ENCODE data around the gene NR4A1.

NR4A1 gene

GRCh38 chr12:52050758-52051541 lies at the start of gene NR4A1:
Gene NR4A1, plus strand, starts transcription at chr12:52051442. Its CDS starts 2,887 bp downstream, at chr12:52054329.
- H3K4me3 Mint-ChIP-seq, result peak within 1 kb of the TSS; percentile 96
- peak; percentile 97 for DNase-seq (ENCODE audit: low spot score in 2 of 2)
- ATAC-seq, result peak; percentile 88
- peaks cover 57% of the 10 kb centered on the region for H3K4me1 Mint-ChIP-seq
- H3K9me3 Mint-ChIP-seq, result no peaks in the 10 kb centered on the region
- H3K36me3 Mint-ChIP-seq, result peaks cover 63% of the 10 kb centered on the region
- H3K27ac Mint-ChIP-seq, result peak within 1 kb of the TSS; percentile 96

GRCh38 chr12:52003016-52003550 lies 48.2 kb upstream of the NR4A1 start:
- H3K4me1 Mint-ChIP-seq, result peaks cover 18% of the 10 kb centered on the region
- no peak overlapping the region for H3K27ac Mint-ChIP-seq
- peaks cover 15% of the 10 kb centered on the region for H3K36me3 Mint-ChIP-seq
- H3K9me3 Mint-ChIP-seq, result no peaks in the 10 kb centered on the region
- H3K4me3 Mint-ChIP-seq, result no peak overlapping the region
- DNase-seq (ENCODE audit: low spot score in 2 of 2) (no peak), ATAC-seq (no peak)

- H3K36me3 Mint-ChIP-seq, result peaks cover 20% of the 10 kb centered on the region
- ATAC-seq, result no peak
Observed at GRCh38 chr12:52003591-52003990, 47.7 kb upstream of the NR4A1 start.

GRCh38 chr12:52004042-52004648 lies 47.1 kb upstream of the NR4A1 start:
- Mint-ChIP-seq H3K27ac (no peak overlapping the region), H3K4me3 (no peak overlapping the region), H3K4me1 (peaks cover 28% of the 10 kb centered on the region), H3K36me3 (peaks cover 20% of the 10 kb centered on the region), H3K9me3 (no peaks in the 10 kb centered on the region)
- DNase-seq (ENCODE audit: low spot score in 2 of 2), result no peak
- no peak for ATAC-seq

More at GRCh38 chr12:52003591-52003990, 47.7 kb upstream of the NR4A1 start:
- no peak for DNase-seq (ENCODE audit: low spot score in 2 of 2)
- Mint-ChIP-seq H3K4me3 (no peak overlapping the region), H3K4me1 (peaks cover 23% of the 10 kb centered on the region), H3K9me3 (no peaks in the 10 kb centered on the region), H3K27ac (no peak overlapping the region)

- Mint-ChIP-seq H3K4me3 (peak overlapping the region; percentile 83), H3K36me3 (peaks cover 20% of the 10 kb centered on the region), H3K4me1 (peaks cover 32% of the 10 kb centered on the region), H3K27ac (no peak overlapping the region), H3K9me3 (no peaks in the 10 kb centered on the region)
- DNase-seq (ENCODE audit: low spot score in 2 of 2), result no peak
- no peak for ATAC-seq
Observed at GRCh38 chr12:52005218-52005902, 45.9 kb upstream of the NR4A1 start.

GRCh38 chr12:52005903-52006703 lies 45.1 kb upstream of the NR4A1 start:
- peaks cover 32% of the 10 kb centered on the region for H3K4me1 Mint-ChIP-seq
- DNase-seq (ENCODE audit: low spot score in 2 of 2), result no peak
- H3K27ac Mint-ChIP-seq, result no peak overlapping the region
- peak overlapping the region; percentile 83 for H3K4me3 Mint-ChIP-seq
- no peaks in the 10 kb centered on the region for H3K9me3 Mint-ChIP-seq
- ATAC-seq, result peak; percentile 3
- peaks cover 27% of the 10 kb centered on the region for H3K36me3 Mint-ChIP-seq

GRCh38 chr12:52006726-52007157 lies 44.5 kb upstream of the NR4A1 start, which contains the start of gene TAMALIN:
Gene TAMALIN, plus strand, starts transcription at chr12:52006946. Its CDS starts 74 bp downstream, at chr12:52007020.
- Mint-ChIP-seq H3K4me1 (peaks cover 32% of the 10 kb centered on the region), H3K36me3 (peaks cover 28% of the 10 kb centered on the region), H3K9me3 (no peaks in the 10 kb centered on the region), H3K4me3 (peak within 1 kb of the TSS; percentile 83), H3K27ac (peak within 1 kb of the TSS; percentile 83)
- DNase-seq (ENCODE audit: low spot score in 2 of 2) (peak in 1 of 2 donors; percentile 68), ATAC-seq (peak; percentile 73)

GRCh38 chr12:52007158-52007921 lies 43.9 kb upstream of the NR4A1 start:
- Mint-ChIP-seq H3K27ac (peak overlapping the region; percentile 83), H3K36me3 (peaks cover 28% of the 10 kb centered on the region), H3K4me3 (peak overlapping the region; percentile 83), H3K9me3 (no peaks in the 10 kb centered on the region), H3K4me1 (peaks cover 32% of the 10 kb centered on the region)
- ATAC-seq, result peak; percentile 58
- DNase-seq (ENCODE audit: low spot score in 2 of 2), result peak; percentile 34 to 75

- Mint-ChIP-seq H3K9me3 (no peaks in the 10 kb centered on the region), H3K36me3 (peaks cover 28% of the 10 kb centered on the region), H3K4me1 (peaks cover 32% of the 10 kb centered on the region), H3K27ac (peak overlapping the region; percentile 83), H3K4me3 (peak overlapping the region; percentile 83)
- no peak for ATAC-seq
- DNase-seq (ENCODE audit: low spot score in 2 of 2), result no peak
Observed at GRCh38 chr12:52007982-52008510, 43.2 kb upstream of the NR4A1 start.

GRCh38 chr12:52009081-52009751 lies 42.0 kb upstream of the NR4A1 start:
- H3K4me3 Mint-ChIP-seq, result no peak overlapping the region
- DNase-seq (ENCODE audit: low spot score in 2 of 2), result no peak
- peaks cover 34% of the 10 kb centered on the region for H3K36me3 Mint-ChIP-seq
- no peaks in the 10 kb centered on the region for H3K9me3 Mint-ChIP-seq
- peaks cover 32% of the 10 kb centered on the region for H3K4me1 Mint-ChIP-seq
- ATAC-seq, result no peak
- H3K27ac Mint-ChIP-seq, result peak overlapping the region; percentile 83

GRCh38 chr12:52010152-52010622 lies 41.1 kb upstream of the NR4A1 start:
- H3K36me3 Mint-ChIP-seq, result peaks cover 34% of the 10 kb centered on the region
- no peak overlapping the region for H3K27ac Mint-ChIP-seq
- DNase-seq (ENCODE audit: low spot score in 2 of 2), result no peak
- H3K4me3 Mint-ChIP-seq, result no peak overlapping the region
- peaks cover 32% of the 10 kb centered on the region for H3K4me1 Mint-ChIP-seq
- no peak for ATAC-seq
- H3K9me3 Mint-ChIP-seq, result no peaks in the 10 kb centered on the region

GRCh38 chr12:52010692-52011601 lies 40.3 kb upstream of the NR4A1 start:
- H3K36me3 Mint-ChIP-seq, result peaks cover 32% of the 10 kb centered on the region
- no peak for DNase-seq (ENCODE audit: low spot score in 2 of 2)
- H3K9me3 Mint-ChIP-seq, result no peaks in the 10 kb centered on the region
- H3K27ac Mint-ChIP-seq, result no peak overlapping the region
- no peak for ATAC-seq
- no peak overlapping the region for H3K4me3 Mint-ChIP-seq
- H3K4me1 Mint-ChIP-seq, result peaks cover 24% of the 10 kb centered on the region

Measured in stimulated activated effector memory CD8-positive, alpha-beta T cell treated with anti-CD3 and anti-CD28 coated beads, Interleukin-12 subunit alpha, Interleukin-12 subunit beta, amount 100 ng/mL, for 72 hours (primary cell).